Adipocyte (in vitro differentiated cells): ENCODE results near the gene TGM5.
"Not testable (repeated sequence)": the region's sequence is repeated elsewhere in the genome, so short reads cannot be mapped to it uniquely, and the experiment has no call there.

ENCODE experiments used
- DNase-seq: peaks from one replicate; pipeline ENCODE4 v3.0.0-alpha.2; 2015; ENCODE audit warnings: low read depth
- H3K27me3 ChIP-seq: replicated peaks from 2 replicates; pipeline ENCODE4 v1.7.0; 2013; ENCODE audit warnings: mild to moderate bottlenecking, low read length, moderate library complexity; ENCODE audit not compliant: control insufficient read depth, insufficient read depth
- H3K36me3 ChIP-seq: 2 replicates; pipeline ENCODE4 v1.7.0; 2013; ENCODE audit warnings: low read length, mild to moderate bottlenecking, moderate library complexity; ENCODE audit not compliant: control insufficient read depth, insufficient read depth, severe bottlenecking
- H3K4me1 ChIP-seq: 2 replicates; pipeline ENCODE4 v1.7.0; 2013; ENCODE audit warnings: mild to moderate bottlenecking, low read length, moderate library complexity; ENCODE audit not compliant: control insufficient read depth, insufficient read depth
- H3K4me3 ChIP-seq: 2 replicates; pipeline ENCODE4 v1.7.0; 2013; ENCODE audit warnings: mild to moderate bottlenecking, low read length, moderate library complexity
- H3K9ac ChIP-seq: 2 replicates; pipeline ENCODE4 v1.7.0; 2013; ENCODE audit warnings: mild to moderate bottlenecking, low read length, moderate library complexity
- H3K9me3 ChIP-seq: 2 replicates; pipeline ENCODE4 v1.7.0; 2013; ENCODE audit warnings: mild to moderate bottlenecking, low read length, moderate library complexity; ENCODE audit not compliant: control insufficient read depth

Gene TGM5

DNA sequence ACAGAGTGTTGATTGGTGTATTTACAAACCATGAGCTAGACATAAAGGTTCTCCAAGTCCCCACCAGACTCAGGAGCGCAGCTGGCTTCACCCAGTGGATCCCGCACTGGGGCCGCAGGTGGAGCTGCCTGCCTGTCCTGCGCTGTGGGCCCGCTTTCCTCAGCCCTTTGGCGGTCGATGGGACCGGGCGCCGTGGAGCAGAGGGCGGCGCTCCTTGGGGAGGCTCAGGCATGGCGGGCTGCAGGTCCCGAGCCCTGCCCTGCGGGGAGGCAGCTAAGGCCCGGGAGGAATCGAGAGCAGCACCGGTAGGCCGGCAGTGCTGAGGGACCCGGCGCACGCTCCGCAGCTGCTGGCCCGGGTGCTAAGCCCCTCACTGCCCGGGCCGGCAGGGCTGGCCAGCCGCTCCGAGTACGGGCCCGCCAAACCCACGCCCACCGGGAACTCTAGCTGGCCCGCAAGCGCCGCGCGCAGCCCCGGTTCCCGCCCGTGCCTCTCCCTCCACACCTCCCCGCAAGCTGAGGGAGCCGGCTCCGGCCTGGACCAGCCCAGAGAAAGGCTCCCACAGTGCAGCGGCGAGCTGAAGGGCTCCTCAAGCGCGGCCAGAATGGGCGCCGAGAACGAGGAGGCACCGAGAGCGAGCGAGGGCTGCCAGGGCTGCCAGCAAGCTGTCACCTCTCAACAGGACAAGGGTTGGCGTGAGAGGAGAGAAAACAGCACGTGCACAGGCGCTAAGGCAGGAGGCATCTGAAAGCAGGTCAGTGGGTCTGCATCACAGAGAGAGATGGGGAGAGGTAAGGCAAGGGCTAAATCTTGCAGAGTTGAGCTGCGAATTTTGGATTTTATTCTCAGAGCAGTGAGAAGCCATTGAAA lies 40.1 kb downstream of the TGM5 start:
- no peak overlapping the region for H3K4me3 ChIP-seq
- no peaks in the 10 kb centered on the region for H3K9me3 ChIP-seq
- peaks cover 21% of the 10 kb centered on the region for H3K4me1 ChIP-seq
- no peaks in the 10 kb centered on the region for H3K36me3 ChIP-seq
- H3K27me3 ChIP-seq: no peaks in the 10 kb centered on the region
- H3K9ac ChIP-seq: no peak overlapping the region
- DNase-seq: no peak

- peaks cover 16% of the 10 kb centered on the region for H3K4me1 ChIP-seq
- H3K9ac ChIP-seq, H3K9me3 ChIP-seq, DNase-seq, H3K36me3 ChIP-seq, H3K27me3 ChIP-seq, H3K4me3 ChIP-seq: not testable (repeated sequence)
Measured at GRCh38 chr15:43225950-43226255, 40.8 kb downstream of the TGM5 start.

DNA sequence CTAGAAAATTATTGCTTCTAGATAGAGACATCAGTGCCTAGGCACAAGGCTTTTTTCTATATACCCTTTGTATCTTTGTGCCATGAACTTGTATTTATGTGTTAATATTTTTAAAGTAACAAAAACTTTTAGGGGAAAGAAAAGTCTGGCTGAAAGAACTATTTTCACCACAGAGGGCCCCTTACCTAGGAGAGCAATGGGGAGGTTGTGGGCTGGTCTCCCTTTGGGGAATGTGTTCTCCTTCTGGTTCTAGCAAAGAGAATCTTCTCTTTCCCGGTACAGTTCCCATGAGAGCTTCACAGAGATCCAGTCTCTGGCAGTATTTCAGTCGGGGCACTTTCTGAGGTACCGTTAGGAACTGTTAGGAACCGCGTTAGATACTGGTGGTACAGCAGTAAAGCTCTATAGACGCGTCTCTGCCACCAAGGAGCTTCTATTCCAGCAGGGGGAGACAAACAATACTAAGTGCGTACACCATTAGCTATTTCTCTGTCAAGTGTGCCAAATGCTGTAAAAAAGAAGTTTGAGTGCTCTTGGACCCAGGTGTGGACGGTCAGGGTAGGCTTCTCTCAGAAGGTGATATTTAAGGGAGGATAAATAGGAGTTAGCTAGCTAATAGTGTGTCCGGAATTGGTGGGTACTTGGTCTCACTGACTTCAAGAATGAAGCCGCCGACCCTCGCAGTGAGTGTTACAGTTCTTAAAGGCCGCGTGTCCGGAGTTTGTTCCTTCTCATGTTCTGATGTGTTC lies 41.4 kb downstream of the TGM5 start:
- peak; percentile 84 for DNase-seq
- no peaks in the 10 kb centered on the region for H3K36me3 ChIP-seq
- H3K27me3 ChIP-seq: peaks cover under 1% of the 10 kb centered on the region
- no peak overlapping the region for H3K4me3 ChIP-seq
- peaks cover 13% of the 10 kb centered on the region for H3K4me1 ChIP-seq
- no peak overlapping the region for H3K9ac ChIP-seq
- no peaks in the 10 kb centered on the region for H3K9me3 ChIP-seq

GRCh38 chr15:43221422-43221821 lies 45.3 kb downstream of the TGM5 start:
- no peaks in the 10 kb centered on the region for H3K9me3 ChIP-seq
- peaks cover 26% of the 10 kb centered on the region for H3K27me3 ChIP-seq
- no peaks in the 10 kb centered on the region for H3K36me3 ChIP-seq
- no peak for DNase-seq
- H3K9ac ChIP-seq: no peak overlapping the region
- no peak overlapping the region for H3K4me3 ChIP-seq
- peaks cover 12% of the 10 kb centered on the region for H3K4me1 ChIP-seq

DNA sequence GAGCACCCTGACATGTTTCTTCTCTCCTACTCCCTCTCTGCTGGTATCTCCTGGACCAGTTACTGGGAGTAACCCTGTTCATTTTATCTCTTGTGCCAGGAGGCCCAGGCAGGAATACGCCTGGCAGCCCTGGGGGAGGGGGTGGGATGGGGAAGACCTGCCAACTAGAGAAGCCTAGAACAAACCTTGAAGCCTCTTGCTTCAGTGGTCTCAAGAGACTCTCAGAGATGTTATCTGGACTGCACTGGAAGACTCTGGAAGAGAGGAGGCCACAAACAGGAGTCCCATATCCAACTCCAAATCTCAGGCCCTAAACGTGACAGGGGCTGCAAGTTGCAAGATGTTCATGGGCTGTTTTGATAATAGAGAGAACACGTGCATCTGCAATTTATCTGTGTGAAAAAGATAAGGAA lies 45.7 kb downstream of the TGM5 start, which contains the start of gene EPB42:
Gene EPB42 (minus strand): TSS at position 28 of the 413 bp plus-strand sequence. CDS start 193 bp downstream, outside the sequence.
- Histone ChIP-seq H3K4me3 (no peak within 1 kb of the TSS), H3K4me1 (peaks cover 12% of the 10 kb centered on the region), H3K9ac (no peak within 1 kb of the TSS), H3K27me3 (peaks cover 29% of the 10 kb centered on the region), H3K9me3 (no peaks in the 10 kb centered on the region), H3K36me3 (no peaks in the 10 kb centered on the region)
- no peak for DNase-seq

DNA sequence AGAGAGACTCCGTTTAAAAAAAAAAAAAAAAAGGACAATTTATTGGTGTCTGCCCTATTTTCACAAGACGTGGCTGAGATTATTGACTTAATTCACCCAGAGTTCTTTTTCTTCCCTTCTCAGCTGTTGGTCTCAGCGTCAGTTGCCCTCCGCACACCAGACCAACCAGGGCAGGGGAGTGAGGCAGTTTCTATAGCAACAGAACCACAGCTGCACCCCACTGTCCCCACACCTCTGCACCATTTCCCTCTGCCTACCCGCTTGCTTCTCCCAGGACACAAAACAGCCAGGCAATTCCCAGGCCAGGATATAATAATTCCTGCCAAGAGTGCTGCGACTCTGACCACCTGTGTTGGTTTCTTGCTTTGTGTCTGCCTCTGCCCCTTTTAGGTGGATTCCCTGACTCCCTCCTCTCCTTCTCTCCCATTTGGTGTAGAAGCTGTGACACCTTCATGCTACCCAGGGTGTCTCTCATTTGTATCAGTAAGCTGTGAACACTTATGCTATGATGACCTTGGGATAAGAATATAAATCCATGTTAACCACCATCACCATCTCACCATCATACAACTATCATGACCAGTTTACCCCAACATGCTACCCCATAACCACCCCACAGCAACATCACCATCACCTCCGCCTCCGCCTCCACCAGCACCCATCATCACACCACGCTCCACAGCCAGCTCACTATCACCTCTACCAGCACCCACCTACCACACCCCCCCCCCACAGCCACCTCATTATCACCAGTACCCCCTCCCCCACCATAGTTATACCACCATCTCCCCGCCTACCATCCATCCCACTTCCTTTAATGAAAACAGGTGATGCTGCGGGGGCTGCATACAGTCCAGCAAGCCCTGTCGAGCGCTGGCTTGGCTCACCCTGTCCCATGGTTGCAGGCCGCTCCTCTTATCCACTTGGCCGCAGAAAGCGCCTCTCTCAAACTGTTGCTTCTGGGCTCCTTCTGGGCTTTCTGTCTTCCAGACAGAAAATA lies 46.5 kb downstream of the TGM5 start:
- Histone ChIP-seq H3K4me1 (peaks cover 12% of the 10 kb centered on the region), H3K9me3 (no peaks in the 10 kb centered on the region), H3K36me3 (no peaks in the 10 kb centered on the region), H3K4me3 (no peak overlapping the region), H3K27me3 (peaks cover 29% of the 10 kb centered on the region), H3K9ac (no peak overlapping the region)
- no peak for DNase-seq

GRCh38 chr15:43218908-43219706 lies 47.6 kb downstream of the TGM5 start:
- Histone ChIP-seq H3K4me3 (no peak overlapping the region), H3K9ac (no peak overlapping the region), H3K36me3 (no peaks in the 10 kb centered on the region), H3K9me3 (no peaks in the 10 kb centered on the region), H3K27me3 (peaks cover 31% of the 10 kb centered on the region), H3K4me1 (peaks cover 12% of the 10 kb centered on the region)
- peak; percentile 64 for DNase-seq

- Histone ChIP-seq H3K4me1 (peaks cover 12% of the 10 kb centered on the region), H3K36me3 (no peaks in the 10 kb centered on the region), H3K27me3 (peaks cover 51% of the 10 kb centered on the region), H3K9ac (no peak overlapping the region), H3K9me3 (no peaks in the 10 kb centered on the region), H3K4me3 (no peak overlapping the region)
- no peak for DNase-seq
Measured at GRCh38 chr15:43215961-43216360, 50.8 kb downstream of the TGM5 start.

DNA sequence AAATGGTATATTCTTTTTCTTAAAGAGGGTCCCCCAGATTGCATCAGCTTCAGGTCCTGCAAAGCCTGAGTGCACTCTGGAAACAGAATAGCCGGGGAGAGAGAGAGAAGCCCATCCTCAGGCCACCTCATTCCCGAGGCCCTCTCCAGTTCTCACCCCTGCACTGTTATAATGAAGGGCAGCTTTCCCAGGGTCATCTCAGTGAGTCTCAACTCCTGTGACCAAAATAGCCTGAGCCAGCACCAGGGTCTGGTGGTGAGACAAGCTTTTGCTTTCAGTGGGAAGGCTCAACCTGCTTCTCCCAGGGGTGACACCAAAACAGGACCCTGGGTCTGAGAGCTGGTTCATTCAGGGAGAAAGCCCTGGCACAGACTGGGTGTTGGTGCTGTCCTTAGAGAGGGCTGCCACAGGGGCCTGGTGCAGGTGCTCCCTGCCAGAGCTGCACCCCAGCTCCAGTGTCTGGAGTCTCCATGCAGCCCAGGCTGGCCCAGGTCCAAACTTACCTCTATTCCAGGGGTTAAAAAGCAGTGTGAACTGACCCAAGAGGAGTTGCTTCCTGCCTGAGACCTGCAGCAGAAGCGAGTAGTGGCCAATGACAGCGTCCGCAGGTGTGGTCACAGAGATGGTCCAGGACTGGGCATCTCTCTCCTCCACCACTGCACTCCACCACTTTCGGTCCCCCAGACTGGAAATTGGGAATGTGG lies 52.0 kb downstream of the TGM5 start:
- Histone ChIP-seq H3K27me3 (peaks cover 59% of the 10 kb centered on the region), H3K36me3 (no peaks in the 10 kb centered on the region), H3K4me3 (no peak overlapping the region), H3K9ac (no peak overlapping the region), H3K9me3 (no peaks in the 10 kb centered on the region), H3K4me1 (peaks cover 7% of the 10 kb centered on the region)
- DNase-seq: no peak

DNA sequence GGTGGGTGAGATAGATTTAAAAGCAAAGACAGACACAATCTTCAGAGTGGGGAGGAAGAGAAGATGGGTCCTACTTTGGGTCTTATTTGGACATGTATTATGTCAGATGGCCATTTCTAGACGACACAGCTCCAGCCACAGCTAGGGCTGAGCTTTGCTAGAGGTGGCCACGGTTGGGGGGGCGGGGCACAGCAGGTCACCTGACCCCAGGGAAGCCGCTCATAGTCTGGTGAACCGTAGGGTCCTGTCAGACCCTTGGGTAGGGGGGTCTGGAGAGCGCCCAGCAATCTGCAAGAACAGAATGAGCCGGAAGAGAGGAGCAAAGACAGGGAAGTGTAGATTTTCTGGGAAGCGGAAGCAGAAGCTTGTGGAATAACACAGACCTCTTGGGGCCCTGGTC lies 52.6 kb downstream of the TGM5 start:
- no peak for DNase-seq
- Histone ChIP-seq H3K4me1 (peaks cover 7% of the 10 kb centered on the region), H3K4me3 (no peak overlapping the region), H3K9ac (no peak overlapping the region), H3K36me3 (no peaks in the 10 kb centered on the region), H3K9me3 (no peaks in the 10 kb centered on the region), H3K27me3 (peaks cover 65% of the 10 kb centered on the region)
